ENCODE measurements around the gene AMPD1. TPM values are rescaled to one million over a fixed set of nuclear protein-coding genes. Genes with fewer than 3 reads are reported as not detected.

AMPD1 gene
- total RNA-seq, 2 donors from 2014 or later: 0.41 TPM; not detected in 1

GRCh38 chr1:114701931-114702330, 6.6 kb upstream of the AMPD1 start:
- DNase-seq (ENCODE audit: low spot score) (no peak), ATAC-seq (ENCODE audit: insufficient number of reproducible peaks, low FRiP score, low read depth) (no peak)
- Histone ChIP-seq H3K27me3 (replicated peaks; ENCODE audit: insufficient read depth) (no peaks in the 10 kb centered on the region), H3K4me1 (ENCODE audit: control insufficient read depth in 1 of 2, low read depth in 2 of 2) (no peaks in the 10 kb centered on the region), H3K36me3 (peaks cover 11% of the 10 kb centered on the region), H3K4me3 (no peak overlapping the region), H3K9me3 (no peaks in the 10 kb centered on the region), H3K27ac (no peak overlapping the region)
- no peak for TF ChIP-seq CTCF (IDR thresholded peaks at IDR 0.05)

DNA sequence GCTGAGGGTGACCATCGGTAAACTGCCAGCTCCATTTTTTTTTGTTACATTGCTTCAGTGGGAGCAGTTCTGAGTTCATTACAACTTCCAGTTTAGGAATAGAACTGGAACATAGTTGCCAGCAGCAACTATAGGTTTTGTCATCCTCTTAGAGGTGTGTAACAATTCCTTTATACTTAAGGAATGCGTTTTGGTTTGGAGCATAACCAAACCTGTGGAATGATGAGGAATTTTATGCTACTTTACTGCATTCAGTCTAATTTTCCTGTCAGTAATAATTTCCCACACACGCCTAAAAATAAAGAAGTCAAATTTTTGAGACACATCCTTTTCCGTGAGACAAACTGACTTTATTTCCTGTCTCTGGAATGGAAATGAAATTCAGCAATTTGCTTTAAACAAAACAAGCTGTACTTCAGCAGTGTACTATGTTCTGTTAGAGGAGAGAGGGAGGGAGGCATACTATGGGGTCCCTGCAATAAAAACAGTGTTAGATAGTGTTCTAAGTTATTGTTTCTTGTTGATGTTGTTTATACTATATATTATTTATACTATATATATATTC, 4.8 kb upstream of the AMPD1 start:
- Histone ChIP-seq H3K4me1 (ENCODE audit: control insufficient read depth in 1 of 2, low read depth in 2 of 2) (no peaks in the 10 kb centered on the region), H3K9me3 (no peaks in the 10 kb centered on the region), H3K36me3 (no peaks in the 10 kb centered on the region), H3K4me3 (no peak overlapping the region), H3K27me3 (replicated peaks; ENCODE audit: insufficient read depth) (no peaks in the 10 kb centered on the region), H3K27ac (no peak overlapping the region)
- DNase-seq (ENCODE audit: low spot score) (no peak), ATAC-seq (ENCODE audit: insufficient number of reproducible peaks, low FRiP score, low read depth) (no peak)
- TF ChIP-seq CTCF (IDR thresholded peaks at IDR 0.05): no peak

GRCh38 chr1:114696810-114697209, 1.5 kb upstream of the AMPD1 start:
- ATAC-seq (ENCODE audit: insufficient number of reproducible peaks, low FRiP score, low read depth): no peak
- no peak overlapping the region for H3K27ac ChIP-seq
- H3K4me3 ChIP-seq: no peak overlapping the region
- no peaks in the 10 kb centered on the region for H3K9me3 ChIP-seq
- H3K36me3 ChIP-seq: no peaks in the 10 kb centered on the region
- no peak for TF ChIP-seq CTCF (IDR thresholded peaks at IDR 0.05)
- no peaks in the 10 kb centered on the region for H3K27me3 ChIP-seq (replicated peaks; ENCODE audit: insufficient read depth)
- no peak for DNase-seq (ENCODE audit: low spot score)
- H3K4me1 ChIP-seq (ENCODE audit: control insufficient read depth in 1 of 2, low read depth in 2 of 2): no peaks in the 10 kb centered on the region

DNA sequence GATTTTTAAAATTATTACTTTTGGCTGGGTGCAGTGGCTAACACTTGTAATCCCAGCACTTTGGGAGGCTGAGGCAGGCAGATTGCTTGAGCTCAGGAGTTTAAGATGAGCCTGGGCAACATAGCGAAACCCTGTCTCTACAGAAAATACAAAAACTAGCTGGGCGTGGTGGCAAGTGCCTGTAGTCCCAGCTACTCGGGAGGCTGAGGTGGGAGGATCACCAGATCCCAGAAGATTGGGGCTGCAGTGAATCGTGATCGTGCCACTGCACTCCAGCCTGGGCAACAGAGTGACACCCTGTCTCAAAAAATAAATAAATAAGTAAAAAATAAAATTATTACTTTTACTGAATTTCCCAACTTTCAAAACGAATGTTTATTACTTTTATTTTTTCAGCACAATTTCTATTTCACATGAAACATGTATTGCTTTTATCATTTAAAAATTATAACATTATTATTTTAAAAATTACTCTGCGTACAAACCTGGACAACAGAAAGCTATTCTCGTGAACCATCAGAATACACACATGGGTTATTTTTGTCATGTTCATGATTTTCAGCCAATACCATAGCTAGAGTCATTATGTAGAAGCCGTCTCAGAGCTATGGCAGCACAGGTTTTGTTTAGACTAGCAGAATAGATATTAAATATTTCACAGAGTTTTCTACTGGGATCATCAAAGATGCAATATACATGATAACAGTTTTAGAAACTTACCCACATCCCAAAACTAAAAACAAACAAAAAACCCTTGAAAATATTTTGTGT, 621 bp downstream of the AMPD1 start:
- no peak overlapping the region for H3K4me3 ChIP-seq
- ATAC-seq (ENCODE audit: insufficient number of reproducible peaks, low FRiP score, low read depth) (no peak), DNase-seq (ENCODE audit: low spot score) (no peak)
- TF ChIP-seq CTCF (IDR thresholded peaks at IDR 0.05): no peak
- H3K27ac ChIP-seq: no peak overlapping the region
- no peaks in the 10 kb centered on the region for H3K36me3 ChIP-seq
- no peaks in the 10 kb centered on the region for H3K9me3 ChIP-seq
- no peaks in the 10 kb centered on the region for H3K4me1 ChIP-seq (ENCODE audit: control insufficient read depth in 1 of 2, low read depth in 2 of 2)
- no peaks in the 10 kb centered on the region for H3K27me3 ChIP-seq (replicated peaks; ENCODE audit: insufficient read depth)

DNA sequence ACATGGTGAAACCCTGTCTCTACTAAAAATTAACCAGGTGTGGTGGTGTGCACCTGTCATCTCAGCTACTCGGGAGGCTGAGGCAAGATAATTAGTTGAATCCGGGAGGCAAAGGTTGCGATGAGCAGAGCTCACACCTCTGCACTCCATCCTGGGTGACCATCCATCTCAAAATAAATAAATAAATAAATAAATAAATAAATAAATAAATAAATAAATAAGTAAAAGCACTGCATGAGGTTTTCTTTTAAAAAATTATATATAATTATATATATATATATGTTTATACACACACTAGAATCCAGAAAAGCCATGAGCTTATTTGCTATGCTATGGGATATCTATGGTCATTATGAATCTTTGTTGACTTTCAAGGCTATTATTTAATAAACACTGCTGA, 2.4 kb downstream of the AMPD1 start:
- no peak for ATAC-seq (ENCODE audit: insufficient number of reproducible peaks, low FRiP score, low read depth)

More for the DNA sequence above, 2.4 kb downstream of the AMPD1 start:
- no peaks in the 10 kb centered on the region for H3K27me3 ChIP-seq (replicated peaks; ENCODE audit: insufficient read depth)
- DNase-seq (ENCODE audit: low spot score): no peak
- no peak overlapping the region for H3K27ac ChIP-seq
- no peaks in the 10 kb centered on the region for H3K9me3 ChIP-seq
- H3K4me3 ChIP-seq: no peak overlapping the region
- H3K36me3 ChIP-seq: no peaks in the 10 kb centered on the region
- H3K4me1 ChIP-seq (ENCODE audit: control insufficient read depth in 1 of 2, low read depth in 2 of 2): no peaks in the 10 kb centered on the region
- no peak for TF ChIP-seq CTCF (IDR thresholded peaks at IDR 0.05)
